SK-N-SH treated with all-trans-retinoic acid at 6 μM for 48 hours (cell line): ENCODE results near the gene SUSD4.

ENCODE experiments used
- ARNTL ChIP-seq: fragments of 450-650 bp; formaldehyde crosslinking; IDR thresholded peaks from 2 replicates; pipeline ENCODE4 v1.5.0; 2020; ENCODE audit warnings: low read depth, mild to moderate bottlenecking, moderate library complexity, borderline replicate concordance
- CSDC2 ChIP-seq: fragments of 250-450 bp; sonication (Bioruptor Pico); IDR thresholded peaks from 2 replicates; pipeline ENCODE4 v1.5.0; 2020; ENCODE audit warnings: mild to moderate bottlenecking, moderate library complexity
- GLIS3 ChIP-seq: fragments of 250-450 bp; sonication (Bioruptor Pico); IDR thresholded peaks from 2 replicates; pipeline ENCODE4 v1.5.0; 2020; ENCODE audit warnings: mild to moderate bottlenecking, moderate library complexity
- ISL1 ChIP-seq: fragments of 250-450 bp; sonication (Bioruptor Pico); IDR thresholded peaks from 2 replicates; pipeline ENCODE4 v2.1.2; 2022; ENCODE audit warnings: mild to moderate bottlenecking, moderate library complexity
- OSR1 ChIP-seq: fragments of 250-450 bp; sonication (Bioruptor Pico); IDR thresholded peaks from 2 replicates; pipeline ENCODE4 v1.8.0; 2022; ENCODE audit warnings: moderate library complexity, mild to moderate bottlenecking, inconsistent platforms
- PPARA ChIP-seq: fragments of 250-450 bp; sonication (Bioruptor Pico); IDR thresholded peaks from 2 replicates; pipeline ENCODE4 v1.5.0; 2020; ENCODE audit warnings: mild to moderate bottlenecking, borderline replicate concordance
- RARB ChIP-seq: fragments of 250-450 bp; sonication (Bioruptor Pico); IDR thresholded peaks from 2 replicates; pipeline ENCODE4 v1.8.0; 2021; ENCODE audit warnings: mild to moderate bottlenecking, moderate library complexity
- SNAI2 ChIP-seq: fragments of 250-450 bp; sonication (Bioruptor Pico); IDR thresholded peaks from 2 replicates; pipeline ENCODE4 v1.5.0; 2020; ENCODE audit warnings: mild to moderate bottlenecking, moderate library complexity
- TCF4 ChIP-seq: fragments of 250-450 bp; sonication (Bioruptor Pico); IDR thresholded peaks from 2 replicates; pipeline ENCODE4 v1.8.0; 2021; ENCODE audit warnings: mild to moderate bottlenecking, moderate library complexity, borderline replicate concordance
- TOX ChIP-seq: fragments of 250-450 bp; sonication (Bioruptor Pico); IDR thresholded peaks from 2 replicates; pipeline ENCODE4 v1.8.0; 2021; ENCODE audit warnings: mild to moderate bottlenecking, moderate library complexity, borderline replicate concordance
- ZFP30 ChIP-seq: fragments of 450-650 bp; formaldehyde crosslinking; IDR thresholded peaks from 2 replicates; pipeline ENCODE4 v1.5.0; 2022; ENCODE audit warnings: mild to moderate bottlenecking, moderate library complexity
- TF ChIP-seq, protein P1 (sequence below): fragments of 250-450 bp; sonication (Bioruptor Pico); IDR thresholded peaks from 2 replicates; pipeline ENCODE4 v1.5.0; 2020; ENCODE audit warnings: mild to moderate bottlenecking, moderate library complexity
- TF ChIP-seq, protein P2 (sequence below): fragments of 250-450 bp; sonication (Bioruptor Pico); IDR thresholded peaks from 2 replicates; pipeline ENCODE4 v1.8.0; 2020; ENCODE audit warnings: mild to moderate bottlenecking, moderate library complexity, borderline replicate concordance
- TF ChIP-seq, protein P3 (sequence below): fragments of 250-450 bp; sonication (Bioruptor Pico); IDR thresholded peaks from 2 replicates; pipeline ENCODE4 v1.5.1; 2020; ENCODE audit warnings: low read depth, mild to moderate bottlenecking, moderate library complexity

DNA sequence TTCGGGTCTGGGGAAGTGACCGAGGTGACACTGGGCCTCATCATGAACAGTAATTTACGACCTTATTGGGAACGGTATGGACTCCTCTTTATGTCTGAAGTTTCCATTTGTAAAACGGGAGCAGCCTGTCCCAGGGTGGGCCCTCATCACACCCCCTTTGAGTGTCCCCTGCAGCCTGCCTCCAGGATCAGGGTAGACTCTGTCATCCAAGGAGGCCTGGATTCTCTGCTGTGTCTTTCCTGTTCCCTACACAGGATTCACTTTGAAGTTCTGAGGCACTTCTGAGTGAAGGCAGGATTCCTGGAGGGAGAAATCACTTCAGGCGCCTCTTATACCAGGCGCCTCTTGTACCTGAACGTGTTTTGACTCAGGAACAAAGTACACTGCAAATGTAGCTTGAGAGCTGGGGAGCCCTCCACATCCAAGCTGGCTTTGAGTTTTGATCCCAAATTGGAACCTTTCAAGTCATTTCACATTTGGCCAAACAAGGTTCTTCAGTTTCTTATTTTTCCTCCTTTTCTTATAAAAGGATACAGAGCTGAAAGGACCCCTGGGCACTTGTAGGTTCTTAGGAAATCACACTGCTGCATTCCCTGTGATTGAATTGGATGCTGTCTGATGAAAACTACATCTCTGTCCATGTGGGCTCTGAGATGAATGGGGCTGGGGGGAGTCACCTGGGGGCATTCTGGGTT lies 106.0 kb downstream of the SUSD4 start:
- no peak for TF ChIP-seq ZFP30 (CRISPR knock-in tag)
- no peak for TF ChIP-seq ISL1
- TF ChIP-seq TOX (CRISPR knock-in tag): no peak
- no peak for TF ChIP-seq CSDC2 (CRISPR knock-in tag)
- no peak for TF ChIP-seq ARNTL (CRISPR knock-in tag)
- no peak for TF ChIP-seq OSR1 (CRISPR knock-in tag)
- TF ChIP-seq, protein P1, sequence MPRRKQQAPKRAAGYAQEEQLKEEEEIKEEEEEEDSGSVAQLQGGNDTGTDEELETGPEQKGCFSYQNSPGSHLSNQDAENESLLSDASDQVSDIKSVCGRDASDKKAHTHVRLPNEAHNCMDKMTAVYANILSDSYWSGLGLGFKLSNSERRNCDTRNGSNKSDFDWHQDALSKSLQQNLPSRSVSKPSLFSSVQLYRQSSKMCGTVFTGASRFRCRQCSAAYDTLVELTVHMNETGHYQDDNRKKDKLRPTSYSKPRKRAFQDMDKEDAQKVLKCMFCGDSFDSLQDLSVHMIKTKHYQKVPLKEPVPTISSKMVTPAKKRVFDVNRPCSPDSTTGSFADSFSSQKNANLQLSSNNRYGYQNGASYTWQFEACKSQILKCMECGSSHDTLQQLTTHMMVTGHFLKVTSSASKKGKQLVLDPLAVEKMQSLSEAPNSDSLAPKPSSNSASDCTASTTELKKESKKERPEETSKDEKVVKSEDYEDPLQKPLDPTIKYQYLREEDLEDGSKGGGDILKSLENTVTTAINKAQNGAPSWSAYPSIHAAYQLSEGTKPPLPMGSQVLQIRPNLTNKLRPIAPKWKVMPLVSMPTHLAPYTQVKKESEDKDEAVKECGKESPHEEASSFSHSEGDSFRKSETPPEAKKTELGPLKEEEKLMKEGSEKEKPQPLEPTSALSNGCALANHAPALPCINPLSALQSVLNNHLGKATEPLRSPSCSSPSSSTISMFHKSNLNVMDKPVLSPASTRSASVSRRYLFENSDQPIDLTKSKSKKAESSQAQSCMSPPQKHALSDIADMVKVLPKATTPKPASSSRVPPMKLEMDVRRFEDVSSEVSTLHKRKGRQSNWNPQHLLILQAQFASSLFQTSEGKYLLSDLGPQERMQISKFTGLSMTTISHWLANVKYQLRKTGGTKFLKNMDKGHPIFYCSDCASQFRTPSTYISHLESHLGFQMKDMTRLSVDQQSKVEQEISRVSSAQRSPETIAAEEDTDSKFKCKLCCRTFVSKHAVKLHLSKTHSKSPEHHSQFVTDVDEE (CRISPR knock-in tag): no peak
- TF ChIP-seq, protein P2, sequence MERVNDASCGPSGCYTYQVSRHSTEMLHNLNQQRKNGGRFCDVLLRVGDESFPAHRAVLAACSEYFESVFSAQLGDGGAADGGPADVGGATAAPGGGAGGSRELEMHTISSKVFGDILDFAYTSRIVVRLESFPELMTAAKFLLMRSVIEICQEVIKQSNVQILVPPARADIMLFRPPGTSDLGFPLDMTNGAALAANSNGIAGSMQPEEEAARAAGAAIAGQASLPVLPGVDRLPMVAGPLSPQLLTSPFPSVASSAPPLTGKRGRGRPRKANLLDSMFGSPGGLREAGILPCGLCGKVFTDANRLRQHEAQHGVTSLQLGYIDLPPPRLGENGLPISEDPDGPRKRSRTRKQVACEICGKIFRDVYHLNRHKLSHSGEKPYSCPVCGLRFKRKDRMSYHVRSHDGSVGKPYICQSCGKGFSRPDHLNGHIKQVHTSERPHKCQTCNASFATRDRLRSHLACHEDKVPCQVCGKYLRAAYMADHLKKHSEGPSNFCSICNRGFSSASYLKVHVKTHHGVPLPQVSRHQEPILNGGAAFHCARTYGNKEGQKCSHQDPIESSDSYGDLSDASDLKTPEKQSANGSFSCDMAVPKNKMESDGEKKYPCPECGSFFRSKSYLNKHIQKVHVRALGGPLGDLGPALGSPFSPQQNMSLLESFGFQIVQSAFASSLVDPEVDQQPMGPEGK (CRISPR knock-in tag): no peak
- no peak for TF ChIP-seq GLIS3 (CRISPR knock-in tag)
- no peak for TF ChIP-seq PPARA (CRISPR knock-in tag)
- no peak for TF ChIP-seq RARB
- TF ChIP-seq, protein P3, sequence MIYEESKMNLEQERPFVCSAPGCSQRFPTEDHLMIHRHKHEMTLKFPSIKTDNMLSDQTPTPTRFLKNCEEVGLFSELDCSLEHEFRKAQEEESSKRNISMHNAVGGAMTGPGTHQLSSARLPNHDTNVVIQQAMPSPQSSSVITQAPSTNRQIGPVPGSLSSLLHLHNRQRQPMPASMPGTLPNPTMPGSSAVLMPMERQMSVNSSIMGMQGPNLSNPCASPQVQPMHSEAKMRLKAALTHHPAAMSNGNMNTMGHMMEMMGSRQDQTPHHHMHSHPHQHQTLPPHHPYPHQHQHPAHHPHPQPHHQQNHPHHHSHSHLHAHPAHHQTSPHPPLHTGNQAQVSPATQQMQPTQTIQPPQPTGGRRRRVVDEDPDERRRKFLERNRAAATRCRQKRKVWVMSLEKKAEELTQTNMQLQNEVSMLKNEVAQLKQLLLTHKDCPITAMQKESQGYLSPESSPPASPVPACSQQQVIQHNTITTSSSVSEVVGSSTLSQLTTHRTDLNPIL: no peak
- no peak for TF ChIP-seq TCF4 (CRISPR knock-in tag)
- TF ChIP-seq SNAI2 (CRISPR knock-in tag): no peak
